Astrocyte (in vitro differentiated cells and primary cell): ENCODE results near the gene ADAMTS10.

Source experiments
- EZH2 ChIP-seq: IDR thresholded peaks from 2 replicates; pipeline ENCODE4 v1.6.1; 2012; ENCODE audit warnings: mild to moderate bottlenecking, low read length, inconsistent platforms; ENCODE audit not compliant: insufficient read depth
- TF ChIP-seq, protein P1 (sequence below): IDR thresholded peaks from 2 replicates; pipeline ENCODE4 v1.5.1; 2011; ENCODE audit warnings: low read depth, mild to moderate bottlenecking, inconsistent platforms, low read length, moderate library complexity; ENCODE audit not compliant: insufficient read depth

DNA sequence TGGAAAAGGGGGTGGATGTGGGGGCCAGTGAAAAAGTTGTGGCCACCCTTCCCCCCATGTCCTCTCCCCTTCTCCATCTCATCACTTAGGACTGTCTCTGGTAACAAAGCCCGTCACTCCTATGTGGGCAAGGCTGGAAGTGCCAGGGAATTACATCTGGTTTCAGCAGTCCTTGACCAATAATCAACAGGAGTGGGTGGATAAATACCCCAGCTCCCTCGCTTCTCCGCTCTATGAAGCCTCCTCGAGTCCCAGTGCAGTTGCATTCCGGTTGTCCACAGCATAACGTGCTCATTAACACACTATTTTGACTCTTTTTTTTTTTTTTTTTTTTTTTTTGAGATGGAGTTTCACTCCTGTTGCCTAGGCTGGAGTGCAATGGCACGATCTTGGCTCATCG lies 64.8 kb downstream of the ADAMTS10 start:
- TF ChIP-seq, protein P1, sequence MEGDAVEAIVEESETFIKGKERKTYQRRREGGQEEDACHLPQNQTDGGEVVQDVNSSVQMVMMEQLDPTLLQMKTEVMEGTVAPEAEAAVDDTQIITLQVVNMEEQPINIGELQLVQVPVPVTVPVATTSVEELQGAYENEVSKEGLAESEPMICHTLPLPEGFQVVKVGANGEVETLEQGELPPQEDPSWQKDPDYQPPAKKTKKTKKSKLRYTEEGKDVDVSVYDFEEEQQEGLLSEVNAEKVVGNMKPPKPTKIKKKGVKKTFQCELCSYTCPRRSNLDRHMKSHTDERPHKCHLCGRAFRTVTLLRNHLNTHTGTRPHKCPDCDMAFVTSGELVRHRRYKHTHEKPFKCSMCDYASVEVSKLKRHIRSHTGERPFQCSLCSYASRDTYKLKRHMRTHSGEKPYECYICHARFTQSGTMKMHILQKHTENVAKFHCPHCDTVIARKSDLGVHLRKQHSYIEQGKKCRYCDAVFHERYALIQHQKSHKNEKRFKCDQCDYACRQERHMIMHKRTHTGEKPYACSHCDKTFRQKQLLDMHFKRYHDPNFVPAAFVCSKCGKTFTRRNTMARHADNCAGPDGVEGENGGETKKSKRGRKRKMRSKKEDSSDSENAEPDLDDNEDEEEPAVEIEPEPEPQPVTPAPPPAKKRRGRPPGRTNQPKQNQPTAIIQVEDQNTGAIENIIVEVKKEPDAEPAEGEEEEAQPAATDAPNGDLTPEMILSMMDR, result no peak
- TF ChIP-seq EZH2, result no peak
